ENCODE results near the gene HNRNPR. TPM values are rescaled to one million over a fixed set of nuclear protein-coding genes. Genes with fewer than 3 reads are reported as not detected.

HNRNPR gene
- total and polyA plus RNA-seq, 9 donors = 55.9 to 173 (median 137) TPM

GRCh38 chr1:23370709-23371584, 26.9 kb upstream of the HNRNPR start:
- H3K4me1 ChIP-seq (ENCODE audit: insufficient read depth) = peaks cover 15% of the 10 kb centered on the region
- no peaks in the 10 kb centered on the region for H3K9me3 ChIP-seq
- H3K36me3 ChIP-seq = no peaks in the 10 kb centered on the region
- 5 to 20% (median 8%) methylated on average over 13 of the region's 13 CpGs for WGBS, 3 donors
- no peak overlapping the region for H3K4me3 ChIP-seq
- H3K27me3 ChIP-seq = no peaks in the 10 kb centered on the region
- intact Hi-C loops (cut with DNase I) = no loop called here
- TF ChIP-seq POLR2A (IDR thresholded peaks at IDR 0.05) (no peak), EP300 (IDR thresholded peaks at IDR 0.05) (no peak)
- TF ChIP-seq, protein P1, sequence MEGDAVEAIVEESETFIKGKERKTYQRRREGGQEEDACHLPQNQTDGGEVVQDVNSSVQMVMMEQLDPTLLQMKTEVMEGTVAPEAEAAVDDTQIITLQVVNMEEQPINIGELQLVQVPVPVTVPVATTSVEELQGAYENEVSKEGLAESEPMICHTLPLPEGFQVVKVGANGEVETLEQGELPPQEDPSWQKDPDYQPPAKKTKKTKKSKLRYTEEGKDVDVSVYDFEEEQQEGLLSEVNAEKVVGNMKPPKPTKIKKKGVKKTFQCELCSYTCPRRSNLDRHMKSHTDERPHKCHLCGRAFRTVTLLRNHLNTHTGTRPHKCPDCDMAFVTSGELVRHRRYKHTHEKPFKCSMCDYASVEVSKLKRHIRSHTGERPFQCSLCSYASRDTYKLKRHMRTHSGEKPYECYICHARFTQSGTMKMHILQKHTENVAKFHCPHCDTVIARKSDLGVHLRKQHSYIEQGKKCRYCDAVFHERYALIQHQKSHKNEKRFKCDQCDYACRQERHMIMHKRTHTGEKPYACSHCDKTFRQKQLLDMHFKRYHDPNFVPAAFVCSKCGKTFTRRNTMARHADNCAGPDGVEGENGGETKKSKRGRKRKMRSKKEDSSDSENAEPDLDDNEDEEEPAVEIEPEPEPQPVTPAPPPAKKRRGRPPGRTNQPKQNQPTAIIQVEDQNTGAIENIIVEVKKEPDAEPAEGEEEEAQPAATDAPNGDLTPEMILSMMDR (IDR thresholded peaks at IDR 0.05) = no peak
- H3K27ac ChIP-seq = peak overlapping the region; percentile 94 to 97
- DNase-seq = peak in 2 of 5 donors; percentile 47 to 56

DNA sequence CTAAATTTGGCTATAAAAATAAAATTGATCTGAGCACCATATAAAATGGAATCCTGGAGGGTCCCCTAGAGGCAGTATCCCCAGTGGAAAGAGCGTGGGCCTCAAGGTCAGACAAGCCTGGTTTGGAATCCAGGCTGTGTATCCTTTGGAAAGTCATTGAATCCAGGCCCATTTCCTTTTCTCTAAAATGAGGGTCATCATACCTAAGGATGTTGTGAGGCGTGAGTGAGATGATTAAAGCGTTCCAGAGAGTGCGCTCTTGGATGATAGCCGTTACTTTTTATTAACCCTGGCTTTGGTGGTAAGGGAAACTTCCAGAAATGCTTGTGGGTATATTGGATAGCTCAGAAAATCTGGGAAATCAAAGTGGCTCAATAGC, 26.2 kb upstream of the HNRNPR start:
- Histone ChIP-seq H3K9me3 (no peaks in the 10 kb centered on the region), H3K36me3 (no peaks in the 10 kb centered on the region), H3K27me3 (no peaks in the 10 kb centered on the region), H3K4me3 (peak overlapping the region; percentile 94), H3K4me1 (ENCODE audit: insufficient read depth) (peaks cover 15% of the 10 kb centered on the region), H3K27ac (peak overlapping the region; percentile 94 to 97)
- WGBS, 3 donors = 4 to 11% (median 6%) methylated on average over 5 of the region's 5 CpGs
- intact Hi-C loops (cut with DNase I) = no loop called here
- TF ChIP-seq, protein P1 (IDR thresholded peaks at IDR 0.05) = no peak
- TF ChIP-seq POLR2A (IDR thresholded peaks at IDR 0.05) = no peak
- peak in 1 of 5 donors; percentile 34 for DNase-seq

- Histone ChIP-seq H3K4me1 (ENCODE audit: insufficient read depth) (peaks cover 15% of the 10 kb centered on the region), H3K9me3 (no peaks in the 10 kb centered on the region), H3K4me3 (peak within 1 kb of the TSS; percentile 94), H3K36me3 (no peaks in the 10 kb centered on the region), H3K27me3 (no peaks in the 10 kb centered on the region), H3K27ac (peak within 1 kb of the TSS; percentile 94 to 97)
- DNase-seq = peak; percentile 88 to 97 (median 94)
- intact Hi-C loops (cut with DNase I) = no loop called here
- 0% methylated on average over 29 of the region's 29 CpGs for WGBS, 3 donors
- peak; percentile 55 for TF ChIP-seq POLR2A (IDR thresholded peaks at IDR 0.05)
- TF ChIP-seq, protein P1 (IDR thresholded peaks at IDR 0.05) = no peak
- no peak for TF ChIP-seq EP300 (IDR thresholded peaks at IDR 0.05)
Measured at GRCh38 chr1:23369335-23370013, 25.4 kb upstream of the HNRNPR start, which contains the start of gene ZNF436. TSS of gene ZNF436 (minus strand) at chr1:23369836. CDS start at chr1:23368005, 1,831 bp downstream.

- peak; percentile 89 to 93 (median 90) for DNase-seq
- TF ChIP-seq POLR2A (IDR thresholded peaks at IDR 0.05) (peak; percentile 97), EP300 (IDR thresholded peaks at IDR 0.05) (peak; percentile 53)
- TF ChIP-seq, protein P1 (IDR thresholded peaks at IDR 0.05) = peak in 2 of 3 donors; percentile 45 to 49
- H3K9me3 ChIP-seq = peaks cover 0 to 4% of the 10 kb centered on the region in 2 donors
- peak overlapping the region; percentile 94 to 97 for H3K27ac ChIP-seq
- intact Hi-C loops (cut with DNase I) = no loop called here
- no peaks in the 10 kb centered on the region for H3K27me3 ChIP-seq
- no peaks in the 10 kb centered on the region for H3K36me3 ChIP-seq
- peaks cover 15% of the 10 kb centered on the region for H3K4me1 ChIP-seq (ENCODE audit: insufficient read depth)
- H3K4me3 ChIP-seq = peak overlapping the region; percentile 94
- 0 to 1% (median 0%) methylated on average over 39 to 61 of the region's 61 CpGs for WGBS, 3 donors
Measured at GRCh38 chr1:23368562-23369334, 24.7 kb upstream of the HNRNPR start.
